Fibroblast of lung (primary cell): ENCODE measurements around the gene KCNK18. TPM values are rescaled to one million over a fixed set of nuclear protein-coding genes. Genes with fewer than 3 reads are reported as not detected.

ENCODE experiments used
- DNase-seq, 2 donors: peaks; one replicate each; pipeline versions ENCODE4 v3.0.0 to v3.0.0-alpha.2; 2010; ENCODE audit warnings: low read depth in 2 of 2
- H2AFZ ChIP-seq: 2 replicates; pipeline ENCODE4 v1.5.1; 2012; ENCODE audit warnings: low read length, control low read depth, inconsistent platforms
- H3K27ac ChIP-seq: 2 replicates; pipeline ENCODE4 v1.5.1; 2011; ENCODE audit warnings: low read length, control low read depth; ENCODE audit not compliant: insufficient read depth
- H3K27me3 ChIP-seq: 2 replicates; pipeline ENCODE4 v1.5.1; 2011; ENCODE audit warnings: mild to moderate bottlenecking, low read length; ENCODE audit not compliant: control insufficient read depth, insufficient read depth
- H3K36me3 ChIP-seq: 2 replicates; pipeline ENCODE4 v1.5.1; 2011; ENCODE audit warnings: low read length; ENCODE audit not compliant: control insufficient read depth, insufficient read depth
- H3K4me1 ChIP-seq: 2 replicates; pipeline ENCODE4 v1.5.1; 2011; ENCODE audit warnings: low read length; ENCODE audit not compliant: control insufficient read depth, insufficient read depth; ENCODE audit errors: extremely low read depth
- H3K4me2 ChIP-seq: 2 replicates; pipeline ENCODE4 v1.5.1; 2011; ENCODE audit warnings: low read length, control low read depth; ENCODE audit not compliant: insufficient read depth; ENCODE audit errors: extremely low read depth
- H3K4me3 ChIP-seq, 4 experiments: fragments of 200-600 bp in 1 of 4; sonication (generic) in 1 of 4; replicated peaks in 1 of 4; 2 replicates each; pipeline ENCODE4 v1.5.1; 2011 to 2016; ENCODE audit warnings: low read length in 4 of 4, low read depth in 3 of 4, mild to moderate bottlenecking in 3 of 4, control low read depth in 2 of 4, inconsistent platforms in 1 of 4, mixed read lengths in 1 of 4; ENCODE audit not compliant: insufficient read depth in 1 of 4; ENCODE audit errors: control extremely low read depth in 1 of 4
- H3K79me2 ChIP-seq: 2 replicates; pipeline ENCODE4 v1.5.1; 2012; ENCODE audit warnings: mild to moderate bottlenecking, low read length, inconsistent platforms; ENCODE audit not compliant: control insufficient read depth, insufficient read depth
- H3K9ac ChIP-seq: 2 replicates; pipeline ENCODE4 v1.5.1; 2011; ENCODE audit warnings: mild to moderate bottlenecking, low read length, control low read depth; ENCODE audit not compliant: insufficient read depth
- H3K9me3 ChIP-seq: 2 replicates; pipeline ENCODE4 v1.5.1; 2012; ENCODE audit warnings: low read depth, low read length; ENCODE audit not compliant: control insufficient read depth, insufficient read depth
- H4K20me1 ChIP-seq: 2 replicates; pipeline ENCODE4 v1.5.1; 2011; ENCODE audit warnings: low read length; ENCODE audit not compliant: control insufficient read depth, insufficient read depth; ENCODE audit errors: extremely low read depth
- CTCF ChIP-seq, 2 donors: IDR thresholded peaks in 1 of 2; conservative IDR thresholded peaks in 1 of 2; 1 replicate in 1 of 2; 2 replicates in 1 of 2; pipeline ENCODE4 v1.5.1; 2011 to 2012; ENCODE audit warnings: low read length in 2 of 2, control low read depth in 1 of 2, inconsistent platforms in 1 of 2, low read depth in 1 of 2, mild to moderate bottlenecking in 1 of 2
- EZH2 ChIP-seq: IDR thresholded peaks from 2 replicates; pipeline ENCODE4 v1.5.1; 2012; ENCODE audit warnings: low read length, control low read depth, mild to moderate bottlenecking; ENCODE audit errors: missing control alignments
- polyA plus RNA-seq, 2 donors: library from polyadenylated mRNA; depleted of rRNA in 1 of 2; stranded (reverse) in 1 of 2; unstranded in 1 of 2; fragments of >200 nt; gene quantifications; 2 replicates each; pipeline ENCODE4 v1.2.1, GENCODE V29; 2011 to 2012; ENCODE audit warnings: missing spikeins in 1 of 2
- total RNA-seq: library from RNA; depleted of rRNA; stranded (reverse); fragments of >200 nt; gene quantifications from 2 replicates; pipeline ENCODE4 v1.2.1, GENCODE V29; 2014

The KCNK18 gene
- total and polyA plus RNA-seq, 2 donors (not counting 1 experiment from before 2014, with no cell fraction given), result not detected

- H3K9ac ChIP-seq, result no peak overlapping the region
- no peak for TF ChIP-seq CTCF (conservative IDR thresholded peaks at IDR 0.05 in 1 of 2, IDR thresholded peaks at IDR 0.05 in 1 of 2; ENCODE audit: low read depth in 1 of 2, low read length in 2 of 2)
- no peak for TF ChIP-seq EZH2
- H3K4me3 ChIP-seq, result no peak overlapping the region
- H3K4me2 ChIP-seq, result no peak overlapping the region
- H3K27ac ChIP-seq, result no peak overlapping the region
- no peaks in the 10 kb centered on the region for H3K27me3 ChIP-seq
- no peaks in the 10 kb centered on the region for H3K79me2 ChIP-seq
- no peaks in the 10 kb centered on the region for H4K20me1 ChIP-seq
- no peak overlapping the region for H2AFZ ChIP-seq
- no peaks in the 10 kb centered on the region for H3K4me1 ChIP-seq
- H3K9me3 ChIP-seq, result no peaks in the 10 kb centered on the region
- no peaks in the 10 kb centered on the region for H3K36me3 ChIP-seq
- no peak for DNase-seq
These were observed 21.4 kb downstream of the KCNK18 start for GRCh38 chr10:117218654-117219053.

GRCh38 chr10:117221156-117221711 lies 23.9 kb downstream of the KCNK18 start:
- TF ChIP-seq EZH2 (no peak), CTCF (conservative IDR thresholded peaks at IDR 0.05 in 1 of 2, IDR thresholded peaks at IDR 0.05 in 1 of 2; ENCODE audit: low read depth in 1 of 2, low read length in 2 of 2) (no peak)
- no peaks in the 10 kb centered on the region for H3K36me3 ChIP-seq
- H3K79me2 ChIP-seq, result no peaks in the 10 kb centered on the region
- H3K4me2 ChIP-seq, result no peak overlapping the region
- no peak overlapping the region for H3K9ac ChIP-seq
- H3K27ac ChIP-seq, result no peak overlapping the region
- no peaks in the 10 kb centered on the region for H3K27me3 ChIP-seq
- no peaks in the 10 kb centered on the region for H4K20me1 ChIP-seq
- no peaks in the 10 kb centered on the region for H3K4me1 ChIP-seq
- peak in 1 of 2 donors; percentile 43 for DNase-seq
- H2AFZ ChIP-seq, result no peak overlapping the region
- H3K4me3 ChIP-seq, result no peak overlapping the region
- no peaks in the 10 kb centered on the region for H3K9me3 ChIP-seq

GRCh38 chr10:117222552-117222951 lies 25.3 kb downstream of the KCNK18 start:
- no peaks in the 10 kb centered on the region for H3K9me3 ChIP-seq
- H3K9ac ChIP-seq, result no peak overlapping the region
- H3K4me3 ChIP-seq, result no peak overlapping the region

More at GRCh38 chr10:117222552-117222951, 25.3 kb downstream of the KCNK18 start:
- TF ChIP-seq EZH2 (no peak), CTCF (conservative IDR thresholded peaks at IDR 0.05 in 1 of 2, IDR thresholded peaks at IDR 0.05 in 1 of 2; ENCODE audit: low read depth in 1 of 2, low read length in 2 of 2) (no peak)
- no peaks in the 10 kb centered on the region for H3K4me1 ChIP-seq
- no peak overlapping the region for H3K27ac ChIP-seq
- no peaks in the 10 kb centered on the region for H4K20me1 ChIP-seq
- no peak overlapping the region for H2AFZ ChIP-seq
- no peaks in the 10 kb centered on the region for H3K79me2 ChIP-seq
- no peaks in the 10 kb centered on the region for H3K27me3 ChIP-seq
- DNase-seq, result no peak
- H3K4me2 ChIP-seq, result no peak overlapping the region
- H3K36me3 ChIP-seq, result no peaks in the 10 kb centered on the region
